Measurements from ENCODE around the gene C4orf50.
A peak's percentile ranks its signal among the peaks of the same experiment; 100 is the strongest.

The C4orf50 gene

DNA sequence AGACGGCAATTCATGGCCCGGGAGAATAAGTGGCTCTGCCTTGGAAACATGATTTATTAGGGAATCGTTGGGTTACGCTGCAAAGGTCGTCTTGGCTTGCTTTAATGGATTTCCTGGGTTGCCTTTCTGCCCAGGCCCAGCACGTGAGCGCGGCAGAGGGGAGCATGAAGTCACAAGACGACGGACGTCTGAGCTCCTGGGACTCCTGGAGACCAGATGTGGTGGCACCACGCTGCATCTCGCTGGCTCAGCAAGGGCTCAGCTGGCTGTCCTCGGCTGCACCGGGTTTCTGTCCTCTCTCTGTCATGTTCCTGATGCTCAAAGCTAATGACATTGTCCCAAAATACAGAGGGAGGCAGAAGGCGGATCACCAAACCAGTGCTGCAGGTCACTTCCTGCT, 61.2 kb downstream of the C4orf50 start:
- WGBS (ENCODE audit: extremely low coverage, insufficient coverage, low lambda C conversion rate): no CpG with 5 or more reads among the region's 16 CpGs
- Histone ChIP-seq H4K5ac (ENCODE audit: low read length) (no peak overlapping the region), H3K23ac (ENCODE audit: low read length) (no peak overlapping the region), H2AK5ac (ENCODE audit: low read length) (no peak overlapping the region), H3K4me2 (ENCODE audit: low read length) (no peak overlapping the region), H3K36me3 (ENCODE audit: control insufficient read depth, insufficient read depth, low read length) (no peaks in the 10 kb centered on the region), H2BK5ac (ENCODE audit: low read length) (no peak overlapping the region), H3K79me2 (ENCODE audit: control insufficient read depth, insufficient read depth, low read length) (no peaks in the 10 kb centered on the region), H3K9ac (ENCODE audit: low read length) (no peak overlapping the region), H3K56ac (ENCODE audit: low read length) (no peak overlapping the region), H3K4ac (ENCODE audit: low read depth, low read length) (no peak overlapping the region), H4K8ac (ENCODE audit: low read depth, low read length) (no peak overlapping the region), H3K18ac (ENCODE audit: low read length) (no peak overlapping the region), H3K79me1 (ENCODE audit: low read length) (no peaks in the 10 kb centered on the region), H3K4me3 (ENCODE audit: low read length) (no peak overlapping the region), H3K27ac (ENCODE audit: low read depth, low read length) (no peak overlapping the region), H3K4me1 (ENCODE audit: control insufficient read depth, low read depth, low read length) (no peaks in the 10 kb centered on the region), H2BK15ac (replicated peaks; ENCODE audit: low read depth) (no peak overlapping the region), H2BK120ac (ENCODE audit: low read depth, low read length) (no peak overlapping the region), H3K27me3 (ENCODE audit: insufficient read depth, low read length, poor library complexity) (no peaks in the 10 kb centered on the region)
- no peak for DNase-seq

DNA sequence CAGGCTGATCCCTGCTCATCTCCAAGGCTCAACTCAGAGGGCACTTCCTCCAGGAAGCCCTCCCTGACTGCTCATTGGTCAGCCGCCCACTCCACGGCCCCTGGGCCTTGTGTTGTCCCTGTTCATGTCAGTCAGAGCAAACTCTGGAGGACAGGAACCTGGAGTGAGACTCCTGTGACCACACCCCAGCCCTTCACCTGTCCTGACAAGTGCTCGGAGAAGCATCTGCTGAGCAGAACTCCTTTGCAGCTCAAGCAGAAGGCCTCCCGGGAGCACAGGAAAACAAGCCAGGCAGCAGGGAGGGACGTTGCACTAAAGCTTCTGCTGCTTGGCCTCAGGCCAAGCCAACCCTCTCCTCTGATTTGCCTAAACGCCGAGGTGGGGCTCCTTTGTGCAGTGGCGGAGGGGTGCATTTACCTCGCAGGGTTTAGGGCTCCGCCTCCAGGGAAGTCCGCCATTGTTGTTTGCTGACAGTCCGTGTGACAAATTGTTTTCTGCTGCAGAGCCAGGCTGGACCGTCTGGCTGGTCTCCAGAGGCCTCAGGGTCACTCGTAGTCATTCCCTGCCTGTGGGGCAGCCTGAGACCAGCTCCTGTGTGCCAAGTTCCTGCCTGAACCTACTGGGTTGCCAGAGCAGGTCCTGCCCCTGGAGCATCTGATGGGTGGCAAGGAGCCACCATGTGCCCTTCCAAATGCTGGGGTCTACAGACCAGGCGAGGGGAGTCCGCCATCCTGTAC, 61.8 kb downstream of the C4orf50 start:
- Histone ChIP-seq H3K4ac (ENCODE audit: low read depth, low read length) (no peak overlapping the region), H3K4me3 (ENCODE audit: low read length) (no peak overlapping the region), H3K36me3 (ENCODE audit: control insufficient read depth, insufficient read depth, low read length) (no peaks in the 10 kb centered on the region), H3K23ac (ENCODE audit: low read length) (no peak overlapping the region), H3K27ac (ENCODE audit: low read depth, low read length) (no peak overlapping the region), H2BK120ac (ENCODE audit: low read depth, low read length) (no peak overlapping the region), H4K8ac (ENCODE audit: low read depth, low read length) (no peak overlapping the region), H3K18ac (ENCODE audit: low read length) (no peak overlapping the region), H3K9ac (ENCODE audit: low read length) (no peak overlapping the region), H3K4me2 (ENCODE audit: low read length) (no peak overlapping the region), H3K27me3 (ENCODE audit: insufficient read depth, low read length, poor library complexity) (no peaks in the 10 kb centered on the region), H4K5ac (ENCODE audit: low read length) (no peak overlapping the region), H2BK5ac (ENCODE audit: low read length) (no peak overlapping the region), H3K79me2 (ENCODE audit: control insufficient read depth, insufficient read depth, low read length) (no peaks in the 10 kb centered on the region), H3K56ac (ENCODE audit: low read length) (no peak overlapping the region), H2BK15ac (replicated peaks; ENCODE audit: low read depth) (no peak overlapping the region), H3K79me1 (ENCODE audit: low read length) (no peaks in the 10 kb centered on the region), H2AK5ac (ENCODE audit: low read length) (no peak overlapping the region), H3K4me1 (ENCODE audit: control insufficient read depth, low read depth, low read length) (no peaks in the 10 kb centered on the region)
- DNase-seq: peak; percentile 67
- no CpG with 5 or more reads among the region's 16 CpGs for WGBS (ENCODE audit: extremely low coverage, insufficient coverage, low lambda C conversion rate)

DNA sequence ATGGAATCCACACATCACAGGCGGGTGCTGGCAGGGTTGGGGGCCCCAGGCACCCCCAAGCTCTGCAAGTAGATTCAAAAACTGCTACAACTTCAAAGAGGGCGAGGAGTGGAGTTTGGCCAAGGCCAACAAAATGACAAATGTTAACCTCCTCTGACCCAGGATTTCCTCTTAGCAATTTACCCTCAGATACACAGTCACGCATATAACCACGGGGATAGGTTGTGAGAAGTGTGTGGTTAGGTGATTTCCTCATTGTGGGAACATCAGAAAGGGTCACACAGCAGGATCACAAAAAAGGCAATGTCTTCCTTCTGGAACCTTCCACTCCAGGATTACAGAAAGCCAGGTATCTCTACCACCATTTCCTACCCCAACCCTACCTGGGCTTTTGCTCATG, 62.4 kb downstream of the C4orf50 start:
- no peak overlapping the region for H3K56ac ChIP-seq (ENCODE audit: low read length)
- no peak overlapping the region for H4K8ac ChIP-seq (ENCODE audit: low read depth, low read length)
- H3K4me1 ChIP-seq (ENCODE audit: control insufficient read depth, low read depth, low read length): no peaks in the 10 kb centered on the region
- H3K79me2 ChIP-seq (ENCODE audit: control insufficient read depth, insufficient read depth, low read length): no peaks in the 10 kb centered on the region
- no peaks in the 10 kb centered on the region for H3K27me3 ChIP-seq (ENCODE audit: insufficient read depth, low read length, poor library complexity)
- no peak overlapping the region for H2BK120ac ChIP-seq (ENCODE audit: low read depth, low read length)
- H3K9ac ChIP-seq (ENCODE audit: low read length): no peak overlapping the region
- no peak overlapping the region for H2BK5ac ChIP-seq (ENCODE audit: low read length)
- no peak overlapping the region for H4K5ac ChIP-seq (ENCODE audit: low read length)
- no peak for DNase-seq
- H3K23ac ChIP-seq (ENCODE audit: low read length): no peak overlapping the region
- H3K4ac ChIP-seq (ENCODE audit: low read depth, low read length): no peak overlapping the region
- no peaks in the 10 kb centered on the region for H3K36me3 ChIP-seq (ENCODE audit: control insufficient read depth, insufficient read depth, low read length)
- H3K4me3 ChIP-seq (ENCODE audit: low read length): no peak overlapping the region
- H3K79me1 ChIP-seq (ENCODE audit: low read length): no peaks in the 10 kb centered on the region
- no peak overlapping the region for H3K27ac ChIP-seq (ENCODE audit: low read depth, low read length)
- no CpG with 5 or more reads among the region's 4 CpGs for WGBS (ENCODE audit: extremely low coverage, insufficient coverage, low lambda C conversion rate)
- H2AK5ac ChIP-seq (ENCODE audit: low read length): no peak overlapping the region
- H3K4me2 ChIP-seq (ENCODE audit: low read length): no peak overlapping the region
- no peak overlapping the region for H2BK15ac ChIP-seq (replicated peaks; ENCODE audit: low read depth)
- no peak overlapping the region for H3K18ac ChIP-seq (ENCODE audit: low read length)

DNA sequence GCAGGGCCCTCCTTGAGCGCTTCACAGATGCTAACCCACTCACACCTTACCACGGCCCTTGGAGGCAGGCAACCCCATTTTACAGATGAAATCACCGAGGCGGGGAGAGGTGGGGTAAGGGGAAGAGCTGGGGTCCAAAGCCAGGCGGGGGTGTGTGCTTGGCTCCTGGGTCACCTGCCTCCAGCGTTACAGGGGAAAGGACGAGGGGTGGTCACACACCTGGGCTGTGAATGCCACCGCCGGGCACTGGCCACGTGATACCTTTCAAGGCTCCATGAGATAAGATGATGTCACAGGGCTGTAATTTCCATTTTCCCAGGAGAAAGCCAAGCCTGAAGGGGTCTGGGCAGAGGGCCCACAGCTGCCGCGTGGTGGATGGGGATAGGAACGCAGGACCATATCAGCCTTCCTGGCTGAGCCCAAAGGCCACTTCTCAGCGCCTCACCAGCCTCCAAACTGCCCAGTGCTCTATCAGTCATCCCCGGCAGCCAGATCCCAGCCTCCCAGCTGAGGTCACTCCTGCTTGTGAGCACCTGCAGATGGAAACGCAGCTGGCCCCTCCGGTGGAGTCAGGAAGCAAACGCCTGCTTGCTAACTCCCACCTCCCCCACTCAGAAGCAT, 62.9 kb downstream of the C4orf50 start:
- no peak overlapping the region for H2BK120ac ChIP-seq (ENCODE audit: low read depth, low read length)
- no peaks in the 10 kb centered on the region for H3K79me1 ChIP-seq (ENCODE audit: low read length)
- no peak overlapping the region for H3K9ac ChIP-seq (ENCODE audit: low read length)
- no peak overlapping the region for H4K5ac ChIP-seq (ENCODE audit: low read length)
- no peak overlapping the region for H3K56ac ChIP-seq (ENCODE audit: low read length)
- H3K27ac ChIP-seq (ENCODE audit: low read depth, low read length): no peak overlapping the region
- no peaks in the 10 kb centered on the region for H3K27me3 ChIP-seq (ENCODE audit: insufficient read depth, low read length, poor library complexity)
- H3K4ac ChIP-seq (ENCODE audit: low read depth, low read length): no peak overlapping the region
- no peak overlapping the region for H3K4me2 ChIP-seq (ENCODE audit: low read length)
- H4K8ac ChIP-seq (ENCODE audit: low read depth, low read length): no peak overlapping the region
- H3K4me3 ChIP-seq (ENCODE audit: low read length): no peak overlapping the region
- no peaks in the 10 kb centered on the region for H3K36me3 ChIP-seq (ENCODE audit: control insufficient read depth, insufficient read depth, low read length)
- H2BK15ac ChIP-seq (replicated peaks; ENCODE audit: low read depth): no peak overlapping the region
- no peak overlapping the region for H2AK5ac ChIP-seq (ENCODE audit: low read length)
- peak; percentile 50 for DNase-seq
- H3K18ac ChIP-seq (ENCODE audit: low read length): no peak overlapping the region
- no peak overlapping the region for H3K23ac ChIP-seq (ENCODE audit: low read length)
- H3K79me2 ChIP-seq (ENCODE audit: control insufficient read depth, insufficient read depth, low read length): no peaks in the 10 kb centered on the region
- no peak overlapping the region for H2BK5ac ChIP-seq (ENCODE audit: low read length)
- no CpG with 5 or more reads among the region's 18 CpGs for WGBS (ENCODE audit: extremely low coverage, insufficient coverage, low lambda C conversion rate)
- no peaks in the 10 kb centered on the region for H3K4me1 ChIP-seq (ENCODE audit: control insufficient read depth, low read depth, low read length)

DNA sequence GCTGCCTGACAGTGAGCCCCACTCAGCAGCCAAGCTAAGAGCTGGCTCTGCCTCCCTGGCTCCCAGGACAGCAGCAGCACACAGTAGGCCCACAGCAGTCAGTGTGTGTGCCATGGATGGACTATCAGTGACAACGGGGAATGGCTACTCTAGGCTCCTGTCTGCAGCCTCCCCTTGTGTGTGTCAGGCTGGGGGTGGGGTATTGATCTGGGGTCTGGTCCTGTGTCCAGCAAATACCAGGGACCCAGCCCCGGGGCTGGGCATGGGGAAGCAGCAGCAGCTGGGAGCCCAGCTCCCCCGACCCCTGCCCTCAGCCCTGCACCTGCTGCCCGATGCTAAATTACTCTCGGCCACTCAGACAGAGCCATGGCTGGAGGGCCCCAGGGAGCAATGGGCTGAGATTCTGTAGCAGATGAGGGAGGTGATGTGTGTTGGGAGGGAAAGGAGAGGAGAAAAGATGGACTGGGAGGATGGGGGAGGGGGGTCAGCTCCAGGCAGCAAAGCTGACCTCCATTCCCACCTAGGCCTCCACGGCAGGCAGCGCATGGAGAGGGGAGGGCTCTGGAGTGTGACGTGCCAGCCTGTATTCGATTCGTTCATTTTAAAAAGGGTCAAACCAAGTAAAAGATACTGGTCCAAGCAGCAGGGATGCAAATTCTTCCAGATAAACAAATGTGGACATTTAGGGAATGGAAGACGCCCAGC, 64.0 kb downstream of the C4orf50 start:
- Histone ChIP-seq H3K79me2 (ENCODE audit: control insufficient read depth, insufficient read depth, low read length) (no peaks in the 10 kb centered on the region), H3K23ac (ENCODE audit: low read length) (no peak overlapping the region), H3K4me3 (ENCODE audit: low read length) (no peak overlapping the region), H3K9ac (ENCODE audit: low read length) (no peak overlapping the region), H3K27me3 (ENCODE audit: insufficient read depth, low read length, poor library complexity) (no peaks in the 10 kb centered on the region), H3K36me3 (ENCODE audit: control insufficient read depth, insufficient read depth, low read length) (no peaks in the 10 kb centered on the region), H3K4ac (ENCODE audit: low read depth, low read length) (no peak overlapping the region), H2AK5ac (ENCODE audit: low read length) (peak overlapping the region; percentile 34), H4K8ac (ENCODE audit: low read depth, low read length) (no peak overlapping the region), H3K79me1 (ENCODE audit: low read length) (no peaks in the 10 kb centered on the region), H3K4me1 (ENCODE audit: control insufficient read depth, low read depth, low read length) (no peaks in the 10 kb centered on the region), H2BK5ac (ENCODE audit: low read length) (no peak overlapping the region), H3K4me2 (ENCODE audit: low read length) (no peak overlapping the region), H2BK120ac (ENCODE audit: low read depth, low read length) (no peak overlapping the region), H3K27ac (ENCODE audit: low read depth, low read length) (no peak overlapping the region), H4K5ac (ENCODE audit: low read length) (no peak overlapping the region), H2BK15ac (replicated peaks; ENCODE audit: low read depth) (no peak overlapping the region), H3K56ac (ENCODE audit: low read length) (no peak overlapping the region), H3K18ac (ENCODE audit: low read length) (no peak overlapping the region)
- no peak for DNase-seq
- WGBS (ENCODE audit: extremely low coverage, insufficient coverage, low lambda C conversion rate): no CpG with 5 or more reads among the region's 11 CpGs

Data from mesendoderm (in vitro differentiated cells).